SK-N-SH (cell line): ENCODE results near the gene HOXA10. TPM values are rescaled to one million over a fixed set of nuclear protein-coding genes. Genes with fewer than 3 reads are reported as not detected.

ENCODE experiments used
- CTCF ChIA-PET: fragments of 300-600, 350-600 bp; formaldehyde crosslinking; extraction: SDS; loops from one replicate; lab custom pipeline; 2021; lab: Yijun Ruan, JAX
- POLR2A ChIA-PET: fragments of 350-600 bp; sonication (Branson Sonifier 250); formaldehyde crosslinking; extraction: SDS; loops from one replicate; lab custom pipeline; 2020; ENCODE audit warnings: antibody characterized with exemption, inconsistent platforms; lab: Yijun Ruan, JAX
- DNase-seq: peaks from one replicate; pipeline ENCODE4 v3.0.0; 2012
- H2AFZ ChIP-seq: fragments of 200-600 bp; sonication (generic); 2 replicates; pipeline ENCODE4 v1.8.1; 2016; ENCODE audit warnings: antibody characterized with exemption, mild to moderate bottlenecking, low read depth
- H3F3A ChIP-seq: fragments of 200-600 bp; sonication (generic); replicated peaks from 2 replicates; pipeline ENCODE3; 2016; ENCODE audit warnings: antibody characterized with exemption, mild to moderate bottlenecking; ENCODE audit not compliant: insufficient read depth
- H3K27ac ChIP-seq, 2 experiments: fragments of 200-500 bp in 1 of 2; fragments of 200-600 bp in 1 of 2; sonication (Bioruptor generic) in 1 of 2; sonication (generic), shearing (Covaris generic) in 1 of 2; 2 replicates each; pipeline versions ENCODE4 v1.5.1 to v1.6.1; 2014 to 2016; ENCODE audit warnings: low read depth in 2 of 2, inconsistent platforms in 1 of 2, low read length in 1 of 2, mild to moderate bottlenecking in 1 of 2, mixed read lengths in 1 of 2
- H3K27me3 ChIP-seq: fragments of 200-600 bp; sonication (generic), shearing (Covaris generic); 2 replicates; pipeline ENCODE4 v1.6.1; 2016; ENCODE audit warnings: mixed run types; ENCODE audit not compliant: insufficient read depth
- H3K36me3 ChIP-seq, 2 experiments: fragments of 200-500 bp in 1 of 2; fragments of 200-600 bp in 1 of 2; sonication (Bioruptor generic) in 1 of 2; sonication (generic) in 1 of 2; replicated peaks in 1 of 2; 2 replicates each; pipeline versions ENCODE3 to v1.5.1; 2014 to 2016; ENCODE audit warnings: low read length in 1 of 2, mild to moderate bottlenecking in 1 of 2; ENCODE audit not compliant: insufficient read depth in 2 of 2, control insufficient read depth in 1 of 2
- H3K4me1 ChIP-seq, 2 experiments: fragments of 200-500 bp in 1 of 2; fragments of 200-600 bp in 1 of 2; sonication (Bioruptor generic) in 1 of 2; sonication (generic), shearing (Covaris generic) in 1 of 2; 2 replicates each; pipeline versions ENCODE4 v1.5.1 to v1.6.1; 2014 to 2016; ENCODE audit warnings: low read depth in 1 of 2, low read length in 1 of 2, mixed run types in 1 of 2; ENCODE audit not compliant: insufficient read depth in 2 of 2, control insufficient read depth in 1 of 2
- H3K4me2 ChIP-seq: fragments of 200-600 bp; sonication (generic), shearing (Covaris generic); 2 replicates; pipeline ENCODE4 v1.6.1; 2017; ENCODE audit warnings: mixed run types
- H3K4me3 ChIP-seq, 2 experiments: fragments of 200-500 bp in 1 of 2; fragments of 200-600 bp in 1 of 2; sonication (Bioruptor generic) in 1 of 2; sonication (generic), shearing (Covaris generic) in 1 of 2; 2 replicates each; pipeline versions ENCODE4 v1.5.1 to v1.8.1; 2014 to 2016; ENCODE audit warnings: low read depth in 2 of 2, inconsistent platforms in 1 of 2, low read length in 1 of 2, mild to moderate bottlenecking in 1 of 2, mixed read lengths in 1 of 2, moderate library complexity in 1 of 2
- H3K79me2 ChIP-seq: fragments of 200-600 bp; sonication (generic); 2 replicates; pipeline ENCODE4 v1.8.1; 2017; ENCODE audit warnings: mild to moderate bottlenecking; ENCODE audit not compliant: insufficient read depth
- H3K9ac ChIP-seq: fragments of 200-600 bp; sonication (generic); 2 replicates; pipeline ENCODE4 v1.6.1; 2017; ENCODE audit warnings: mixed run types
- H3K9me2 ChIP-seq: fragments of 200-600 bp; sonication (generic); 2 replicates; pipeline ENCODE4 v1.6.1; 2017; ENCODE audit warnings: mixed run types
- H3K9me3 ChIP-seq: fragments of 200-600 bp; sonication (generic); 2 replicates; pipeline ENCODE4 v1.6.1; 2017; ENCODE audit warnings: mixed run types, mild to moderate bottlenecking, moderate library complexity
- H4K20me1 ChIP-seq: fragments of 200-600 bp; sonication (generic); 2 replicates; pipeline ENCODE4 v1.6.1; 2017; ENCODE audit warnings: mild to moderate bottlenecking, mixed run types; ENCODE audit not compliant: insufficient read depth
- EP300 ChIP-seq, 2 experiments: IDR thresholded peaks; 2 replicates each; pipeline versions ENCODE4 v1.4.0 to v1.6.1; 2012; ENCODE audit warnings: borderline replicate concordance in 1 of 2, low read depth in 1 of 2, low read length in 1 of 2
- FOSL2 ChIP-seq: IDR thresholded peaks from 2 replicates; pipeline ENCODE4 v1.4.0; 2012; ENCODE audit warnings: low read depth, mild to moderate bottlenecking, moderate library complexity, borderline replicate concordance
- FOXM1 ChIP-seq: IDR thresholded peaks from 2 replicates; pipeline ENCODE4 v1.4.0; 2012; ENCODE audit warnings: low read depth, mild to moderate bottlenecking
- GATA2 ChIP-seq: sonication (generic); formaldehyde crosslinking; IDR thresholded peaks from 2 replicates; pipeline ENCODE4 v1.5.0; 2020; ENCODE audit warnings: mild to moderate bottlenecking, missing genetic modification reagents
- JUND ChIP-seq: IDR thresholded peaks from 2 replicates; pipeline ENCODE4 v1.4.0; 2012
- NRF1 ChIP-seq: IDR thresholded peaks from 2 replicates; pipeline ENCODE4 v1.6.1; 2012; ENCODE audit warnings: low read depth, mild to moderate bottlenecking, low read length
- POLR2AphosphoS5 ChIP-seq: IDR thresholded peaks from 2 replicates; pipeline ENCODE4 v1.6.1; 2012; ENCODE audit warnings: low read depth, low read length
- RAD21 ChIP-seq: IDR thresholded peaks from 2 replicates; pipeline ENCODE4 v1.6.1; 2012; ENCODE audit warnings: mild to moderate bottlenecking, low read length
- RCOR1 ChIP-seq: fragments of 150-350 bp; IDR thresholded peaks from 2 replicates; pipeline ENCODE4 v1.6.1; 2017; ENCODE audit warnings: antibody characterized with exemption, low read length
- SMC3 ChIP-seq: IDR thresholded peaks from 2 replicates; pipeline ENCODE4 v1.6.1; 2012; ENCODE audit warnings: low read depth, low read length, improper control_type of control experiment
- TAF1 ChIP-seq: IDR thresholded peaks from 2 replicates; pipeline ENCODE4 v1.6.1; 2012; ENCODE audit warnings: low read depth, mild to moderate bottlenecking, low read length, moderate library complexity, borderline replicate concordance
- TEAD4 ChIP-seq: IDR thresholded peaks from 2 replicates; pipeline ENCODE4 v1.4.0; 2012; ENCODE audit warnings: mild to moderate bottlenecking, borderline replicate concordance; ENCODE audit not compliant: insufficient read depth
- WGBS: methylation state at CpG from one replicate; pipeline ENCODE4 v1.1.6; 2017; ENCODE audit warnings: low lambda C conversion rate; 5-methylcytosine and 5-hydroxymethylcytosine counted together
- polyA plus RNA-seq, 3 experiments: library from polyadenylated mRNA; depleted of rRNA; stranded (reverse); fragments of >200 nt; gene quantifications; 2 replicates each; pipeline ENCODE4 v1.2.3, GENCODE V29; 2012
- TF ChIP-seq, protein P1 (sequence below): fragments of 200-600 bp; sonication (generic); IDR thresholded peaks from 2 replicates; pipeline ENCODE4 v1.6.1; 2017; ENCODE audit warnings: antibody characterized with exemption, mild to moderate bottlenecking, moderate library complexity
- TF ChIP-seq, protein P2 (sequence below): IDR thresholded peaks from 2 replicates; pipeline ENCODE4 v1.4.0; 2012; ENCODE audit warnings: low read depth, borderline replicate concordance
- TF ChIP-seq, protein P3 (sequence below): fragments of 150-350 bp; IDR thresholded peaks from 2 replicates; pipeline ENCODE4 v1.6.1; 2016; ENCODE audit warnings: mild to moderate bottlenecking, low read depth, low read length
- TF ChIP-seq, protein P4 (sequence below): IDR thresholded peaks from 2 replicates; pipeline ENCODE4 v1.4.0; 2012; ENCODE audit warnings: low read depth
- TF ChIP-seq, protein P5 (sequence below): fragments of 150-350 bp; IDR thresholded peaks from 2 replicates; pipeline ENCODE4 v1.6.1; 2017; ENCODE audit warnings: antibody characterized with exemption, low read length, low read depth, borderline replicate concordance

Gene HOXA10
- polyA plus RNA-seq, 1 of the 3 experiments (the other 2 are of a cell fraction), result not detected

DNA sequence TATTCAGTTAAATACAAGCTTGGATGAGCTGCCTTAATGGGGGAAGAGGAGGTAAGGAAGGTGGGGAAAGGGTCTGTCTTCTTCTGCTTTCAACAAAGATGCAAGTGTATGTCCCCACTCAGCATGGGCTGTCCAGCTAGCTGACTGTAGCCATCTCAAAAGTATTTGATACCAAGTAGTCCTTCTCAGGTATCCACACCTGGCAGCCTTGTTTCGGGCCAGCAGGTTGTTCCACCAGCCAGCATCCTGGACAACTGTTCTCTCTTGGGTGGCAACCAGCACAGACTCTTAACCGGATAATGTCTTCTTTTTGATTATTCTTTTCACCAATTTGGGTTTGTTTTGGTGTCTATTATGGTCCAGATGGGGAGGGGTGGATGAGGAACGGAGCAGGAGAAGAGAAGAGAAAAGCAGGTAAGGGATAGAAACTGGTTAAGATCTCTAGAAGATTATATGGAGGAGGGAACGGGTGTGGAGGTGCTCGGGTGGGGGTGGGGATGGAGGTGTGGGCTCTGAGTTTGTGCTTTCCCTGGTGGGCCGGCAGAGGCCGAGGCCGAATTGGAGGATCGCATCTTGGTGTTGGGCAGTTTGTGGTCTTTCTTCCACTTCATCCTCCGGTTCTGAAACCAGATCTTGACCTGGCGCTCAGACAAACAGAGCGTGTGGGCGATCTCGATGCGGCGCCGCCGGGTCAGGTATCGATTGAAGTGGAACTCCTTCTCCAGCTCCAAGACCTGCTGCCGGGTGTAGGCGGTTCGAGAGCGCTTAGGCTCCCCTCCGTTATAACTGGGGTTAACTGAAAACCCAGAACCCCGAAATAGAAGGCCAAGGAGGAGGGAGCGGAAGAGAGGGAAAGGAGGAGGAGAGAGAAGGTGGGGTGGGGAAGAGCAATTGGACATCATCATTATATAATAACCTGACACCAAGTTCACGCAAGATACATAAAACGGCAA, 45.1 kb downstream of the HOXA10 start:
- H3K4me2 ChIP-seq, result no peak overlapping the region
- no peaks in the 10 kb centered on the region for H4K20me1 ChIP-seq
- peaks cover 88% of the 10 kb centered on the region for H3K27me3 ChIP-seq
- ChIA-PET CTCF (interaction anchor here (1.2 to 3.4 kb wide), 2 partner anchors 33 to 449 kb away, joined by 3 to 18 read pairs; no protein-coding TSS in a partner anchor), POLR2A (no interaction called here)
- WGBS, result 40% methylated on average over 28 of the region's 28 CpGs
- no peaks in the 10 kb centered on the region for H3K9me2 ChIP-seq
- no peak for DNase-seq
- no peaks in the 10 kb centered on the region for H3F3A ChIP-seq
- H3K36me3 ChIP-seq, result no peaks in the 10 kb centered on the region
- no peak overlapping the region for H3K4me3 ChIP-seq
- TF ChIP-seq RAD21 (no peak), NRF1 (no peak), TEAD4 (no peak), JUND (no peak), TAF1 (no peak), FOSL2 (no peak), EP300 (IDR thresholded peaks at IDR 0.05; ENCODE audit: borderline replicate concordance in 1 of 2, low read depth in 1 of 2, low read length in 1 of 2) (no peak)
- TF ChIP-seq, protein P1, sequence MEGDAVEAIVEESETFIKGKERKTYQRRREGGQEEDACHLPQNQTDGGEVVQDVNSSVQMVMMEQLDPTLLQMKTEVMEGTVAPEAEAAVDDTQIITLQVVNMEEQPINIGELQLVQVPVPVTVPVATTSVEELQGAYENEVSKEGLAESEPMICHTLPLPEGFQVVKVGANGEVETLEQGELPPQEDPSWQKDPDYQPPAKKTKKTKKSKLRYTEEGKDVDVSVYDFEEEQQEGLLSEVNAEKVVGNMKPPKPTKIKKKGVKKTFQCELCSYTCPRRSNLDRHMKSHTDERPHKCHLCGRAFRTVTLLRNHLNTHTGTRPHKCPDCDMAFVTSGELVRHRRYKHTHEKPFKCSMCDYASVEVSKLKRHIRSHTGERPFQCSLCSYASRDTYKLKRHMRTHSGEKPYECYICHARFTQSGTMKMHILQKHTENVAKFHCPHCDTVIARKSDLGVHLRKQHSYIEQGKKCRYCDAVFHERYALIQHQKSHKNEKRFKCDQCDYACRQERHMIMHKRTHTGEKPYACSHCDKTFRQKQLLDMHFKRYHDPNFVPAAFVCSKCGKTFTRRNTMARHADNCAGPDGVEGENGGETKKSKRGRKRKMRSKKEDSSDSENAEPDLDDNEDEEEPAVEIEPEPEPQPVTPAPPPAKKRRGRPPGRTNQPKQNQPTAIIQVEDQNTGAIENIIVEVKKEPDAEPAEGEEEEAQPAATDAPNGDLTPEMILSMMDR, result no peak
- TF ChIP-seq, protein P2, sequence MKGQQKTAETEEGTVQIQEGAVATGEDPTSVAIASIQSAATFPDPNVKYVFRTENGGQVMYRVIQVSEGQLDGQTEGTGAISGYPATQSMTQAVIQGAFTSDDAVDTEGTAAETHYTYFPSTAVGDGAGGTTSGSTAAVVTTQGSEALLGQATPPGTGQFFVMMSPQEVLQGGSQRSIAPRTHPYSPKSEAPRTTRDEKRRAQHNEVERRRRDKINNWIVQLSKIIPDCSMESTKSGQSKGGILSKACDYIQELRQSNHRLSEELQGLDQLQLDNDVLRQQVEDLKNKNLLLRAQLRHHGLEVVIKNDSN, result no peak
- H3K9ac ChIP-seq, result no peak overlapping the region
- no peaks in the 10 kb centered on the region for H3K9me3 ChIP-seq
- H2AFZ ChIP-seq, result no peak overlapping the region
- H3K79me2 ChIP-seq, result no peaks in the 10 kb centered on the region
- peaks cover 0 to 4% of the 10 kb centered on the region in 2 experiments; a peak in 1 of 4 replicates for H3K4me1 ChIP-seq
- H3K27ac ChIP-seq, result no peak overlapping the region

DNA sequence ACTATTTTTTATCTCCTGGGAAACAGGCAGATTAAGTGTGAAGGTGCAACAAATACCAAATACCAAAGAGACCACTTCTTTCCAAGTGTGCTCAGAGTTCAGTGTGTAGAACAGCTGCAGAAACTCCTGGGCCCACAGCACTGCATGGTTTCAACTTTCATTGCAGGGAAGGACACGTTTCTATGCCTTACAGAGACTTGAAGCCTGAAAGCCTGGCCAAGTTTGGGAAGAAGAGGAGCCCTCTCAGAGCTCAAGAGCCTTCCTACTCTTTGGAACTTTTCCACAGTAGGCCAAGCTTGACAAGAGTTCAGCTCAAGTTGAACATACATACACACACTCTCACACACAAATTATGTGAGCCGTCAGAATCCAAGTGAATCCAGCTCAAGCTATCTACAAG, 46.1 kb downstream of the HOXA10 start:
- H3K4me1 ChIP-seq, result peaks cover 0 to 4% of the 10 kb centered on the region in 2 experiments; a peak in 1 of 4 replicates
- H3K9me2 ChIP-seq, result no peaks in the 10 kb centered on the region
- no peaks in the 10 kb centered on the region for H3F3A ChIP-seq
- no peaks in the 10 kb centered on the region for H3K36me3 ChIP-seq
- no peak overlapping the region for H3K4me2 ChIP-seq
- H3K27me3 ChIP-seq, result peaks cover 88% of the 10 kb centered on the region
- H2AFZ ChIP-seq, result no peak overlapping the region
- ChIA-PET POLR2A (no interaction called here), CTCF (interaction anchor here (1.2 to 3.4 kb wide), 4 partner anchors 16 to 448 kb away, joined by 3 to 18 read pairs (median 6); partner anchors contain the start of gene HOXA5)
- DNase-seq, result no peak
- 7% methylated on average over 2 of the region's 2 CpGs for WGBS
- no peak overlapping the region for H3K4me3 ChIP-seq
- TF ChIP-seq POLR2AphosphoS5 (no peak), RCOR1 (no peak), SMC3 (no peak), TEAD4 (no peak), GATA2 (no peak), FOXM1 (no peak)
- TF ChIP-seq, protein P3, sequence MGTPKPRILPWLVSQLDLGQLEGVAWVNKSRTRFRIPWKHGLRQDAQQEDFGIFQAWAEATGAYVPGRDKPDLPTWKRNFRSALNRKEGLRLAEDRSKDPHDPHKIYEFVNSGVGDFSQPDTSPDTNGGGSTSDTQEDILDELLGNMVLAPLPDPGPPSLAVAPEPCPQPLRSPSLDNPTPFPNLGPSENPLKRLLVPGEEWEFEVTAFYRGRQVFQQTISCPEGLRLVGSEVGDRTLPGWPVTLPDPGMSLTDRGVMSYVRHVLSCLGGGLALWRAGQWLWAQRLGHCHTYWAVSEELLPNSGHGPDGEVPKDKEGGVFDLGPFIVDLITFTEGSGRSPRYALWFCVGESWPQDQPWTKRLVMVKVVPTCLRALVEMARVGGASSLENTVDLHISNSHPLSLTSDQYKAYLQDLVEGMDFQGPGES, result no peak
- TF ChIP-seq, protein P4, sequence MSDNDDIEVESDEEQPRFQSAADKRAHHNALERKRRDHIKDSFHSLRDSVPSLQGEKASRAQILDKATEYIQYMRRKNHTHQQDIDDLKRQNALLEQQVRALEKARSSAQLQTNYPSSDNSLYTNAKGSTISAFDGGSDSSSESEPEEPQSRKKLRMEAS, result no peak
- TF ChIP-seq, protein P5, sequence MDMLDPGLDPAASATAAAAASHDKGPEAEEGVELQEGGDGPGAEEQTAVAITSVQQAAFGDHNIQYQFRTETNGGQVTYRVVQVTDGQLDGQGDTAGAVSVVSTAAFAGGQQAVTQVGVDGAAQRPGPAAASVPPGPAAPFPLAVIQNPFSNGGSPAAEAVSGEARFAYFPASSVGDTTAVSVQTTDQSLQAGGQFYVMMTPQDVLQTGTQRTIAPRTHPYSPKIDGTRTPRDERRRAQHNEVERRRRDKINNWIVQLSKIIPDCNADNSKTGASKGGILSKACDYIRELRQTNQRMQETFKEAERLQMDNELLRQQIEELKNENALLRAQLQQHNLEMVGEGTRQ, result no peak
- H4K20me1 ChIP-seq, result no peaks in the 10 kb centered on the region
- no peaks in the 10 kb centered on the region for H3K9me3 ChIP-seq
- no peaks in the 10 kb centered on the region for H3K79me2 ChIP-seq
- H3K9ac ChIP-seq, result no peak overlapping the region
- no peak overlapping the region for H3K27ac ChIP-seq
